ENCODE measurements around the gene ST6GALNAC5.

The ST6GALNAC5 gene

GRCh38 chr1:76868154-76868882 is 1.0 kb downstream of the ST6GALNAC5 start:
- Histone ChIP-seq H3K4me1 (peaks cover 0 to 34% (median 15%) of the 10 kb centered on the region in 4 donors), H3K27me3 (peaks cover 0 to 20% of the 10 kb centered on the region in 2 donors), H3K27ac (peak overlapping the region; percentile 20 to 68), H3K9me3 (no peaks in the 10 kb centered on the region), H3K36me3 (no peaks in the 10 kb centered on the region), H3K4me3 (peak overlapping the region; percentile 55 to 61)
- TF ChIP-seq CTCF (IDR thresholded peaks at IDR 0.05), result no peak
- DNase-seq, result peak in 1 of 2 donors; percentile 70
- intact Hi-C loops (cut with DNase I; ENCODE audit: low total_unique reads), result no loop called here

- no peak for TF ChIP-seq CTCF (IDR thresholded peaks at IDR 0.05)
- no peak for DNase-seq
- Histone ChIP-seq H3K27me3 (peaks cover 0 to 20% of the 10 kb centered on the region in 2 donors), H3K9me3 (no peaks in the 10 kb centered on the region), H3K36me3 (no peaks in the 10 kb centered on the region), H3K4me3 (peak overlapping the region; percentile 55 to 61), H3K4me1 (peaks cover 0 to 34% (median 15%) of the 10 kb centered on the region in 4 donors), H3K27ac (peak overlapping the region; percentile 20 to 68)
- intact Hi-C loops (cut with DNase I; ENCODE audit: low total_unique reads), result no loop called here
These were observed 1.6 kb downstream of the ST6GALNAC5 start for GRCh38 chr1:76868916-76869315.

GRCh38 chr1:76870037-76870436 is 2.8 kb downstream of the ST6GALNAC5 start:
- peaks cover 0 to 20% of the 10 kb centered on the region in 2 donors for H3K27me3 ChIP-seq
- no peaks in the 10 kb centered on the region for H3K36me3 ChIP-seq
- DNase-seq, result no peak
- no peak overlapping the region for H3K27ac ChIP-seq
- no peak overlapping the region for H3K4me3 ChIP-seq
- no peaks in the 10 kb centered on the region for H3K9me3 ChIP-seq
- peaks cover 0 to 29% (median 15%) of the 10 kb centered on the region in 4 donors for H3K4me1 ChIP-seq
- TF ChIP-seq CTCF (IDR thresholded peaks at IDR 0.05), result no peak
- intact Hi-C loops (cut with DNase I; ENCODE audit: low total_unique reads), result no loop called here

GRCh38 chr1:76871355-76871974 is 4.2 kb downstream of the ST6GALNAC5 start:
- no peak for TF ChIP-seq CTCF (IDR thresholded peaks at IDR 0.05)
- Histone ChIP-seq H3K9me3 (no peaks in the 10 kb centered on the region), H3K27ac (no peak overlapping the region), H3K4me3 (no peak overlapping the region), H3K4me1 (peaks cover 0 to 26% (median 15%) of the 10 kb centered on the region in 4 donors), H3K27me3 (peaks cover 0 to 17% of the 10 kb centered on the region in 2 donors), H3K36me3 (peaks cover 0 to 4% (median 0%) of the 10 kb centered on the region in 3 donors)
- DNase-seq, result no peak
- intact Hi-C loops (cut with DNase I; ENCODE audit: low total_unique reads), result no loop called here

GRCh38 chr1:76872944-76873343 is 5.7 kb downstream of the ST6GALNAC5 start:
- TF ChIP-seq CTCF (IDR thresholded peaks at IDR 0.05), result no peak
- H3K4me1 ChIP-seq, result peaks cover 0 to 12% (median 8%) of the 10 kb centered on the region in 4 donors
- H3K27me3 ChIP-seq, result peaks cover 0 to 6% of the 10 kb centered on the region in 2 donors
- no peak overlapping the region for H3K4me3 ChIP-seq
- DNase-seq, result no peak
- peaks cover 0 to 4% (median 0%) of the 10 kb centered on the region in 3 donors for H3K36me3 ChIP-seq
- intact Hi-C loops (cut with DNase I; ENCODE audit: low total_unique reads), result no loop called here
- no peaks in the 10 kb centered on the region for H3K9me3 ChIP-seq
- no peak overlapping the region for H3K27ac ChIP-seq

Measured in tibial artery (tissue), 4 donors.